HepG2 (cell line): ENCODE measurements around the gene HEY2. TPM values are rescaled to one million over a fixed set of nuclear protein-coding genes. Genes with fewer than 3 reads are reported as not detected.

Experiments
- ATAC-seq: fragments of 200-7000 bp; cut with Tn5 transposase; 3 replicates; pipeline ENCODE4 v1.9.1; 2020; ENCODE audit warnings: mild to moderate bottlenecking, moderate library complexity
- BruUV-seq: library from RNA; stranded (reverse); fragments of 400-500 nt; replicated peaks from 2 replicates; lab custom pipeline; 2021; lab: Mats Ljungman, UMichigan
- CTCF ChIA-PET: fragments of 300-600 bp; formaldehyde crosslinking; extraction: SDS; loops from one replicate; lab custom pipeline; 2021; ENCODE audit warnings: low total read pairs, inconsistent platforms, low intra/inter-chr PET ratio; lab: Yijun Ruan, JAX
- POLR2A ChIA-PET: fragments of 350-600 bp; sonication (Branson Sonifier 250); formaldehyde crosslinking; loops from one replicate; lab custom pipeline; 2020; ENCODE audit warnings: antibody characterized with exemption, inconsistent platforms; lab: Yijun Ruan, JAX
- DNase-seq: peaks from one replicate; pipeline ENCODE4 v3.0.0-alpha.2; 2015; ENCODE audit warnings: low spot score
- FAIRE-seq: peaks from 3 replicates; lab custom pipeline; 2011; peaks lifted over from hg19 to GRCh38; lab: Jason Lieb, UNC
- H2AFZ ChIP-seq: one replicate; pipeline ENCODE4 v1.6.1; 2011; ENCODE audit warnings: low read length, inconsistent platforms
- H3K27ac ChIP-seq: fragments of 300-600 bp; 3 replicates; pipeline ENCODE4 v1.8.0; 2011; ENCODE audit warnings: mixed run types, mild to moderate bottlenecking, mixed read lengths, low read length, inconsistent platforms; ENCODE audit not compliant: insufficient read depth; ENCODE audit errors: extremely low read length
- H3K27me3 ChIP-seq, 2 experiments: fragments of 200-600 bp in 1 of 2; 2 replicates in 1 of 2; 3 replicates in 1 of 2; pipeline versions ENCODE4 v1.6.0 to v1.8.0; 2011; ENCODE audit warnings: low read length in 2 of 2, mild to moderate bottlenecking in 2 of 2, moderate library complexity in 2 of 2, inconsistent platforms in 1 of 2; ENCODE audit not compliant: insufficient read depth in 2 of 2, control insufficient read depth in 1 of 2
- H3K36me3 ChIP-seq, 2 experiments: fragments of 200-600 bp in 1 of 2; replicated peaks in 1 of 2; 2 replicates in 1 of 2; 3 replicates in 1 of 2; pipeline versions ENCODE4 v1.5.1 to v1.8.0; 2011; ENCODE audit warnings: low read length in 2 of 2, inconsistent platforms in 1 of 2; ENCODE audit not compliant: insufficient read depth in 2 of 2, control insufficient read depth in 1 of 2
- H3K4me1 ChIP-seq: 2 replicates; pipeline ENCODE4 v1.5.1; 2012; ENCODE audit warnings: low read length, inconsistent platforms; ENCODE audit not compliant: insufficient read depth
- H3K4me2 ChIP-seq: 2 replicates; pipeline ENCODE4 v1.6.0; 2011; ENCODE audit warnings: low read depth, low read length, inconsistent platforms
- H3K4me3 ChIP-seq, 3 experiments: fragments of 200-600 bp in 1 of 3; sonication (generic), shearing (Covaris generic) in 1 of 3; replicated peaks in 1 of 3; 2 replicates each; pipeline ENCODE4 v1.5.1; 2011 to 2016; ENCODE audit warnings: low read length in 3 of 3, inconsistent platforms in 2 of 3, low read depth in 2 of 3, mild to moderate bottlenecking in 2 of 3, control low read depth in 1 of 3, mixed read lengths in 1 of 3; ENCODE audit not compliant: insufficient read depth in 1 of 3
- H3K79me2 ChIP-seq: one replicate; pipeline ENCODE4 v1.6.1; 2011; ENCODE audit warnings: low read length, inconsistent platforms; ENCODE audit not compliant: insufficient read depth
- H3K9ac ChIP-seq: 2 replicates; pipeline ENCODE4 v1.6.0; 2011; ENCODE audit warnings: mild to moderate bottlenecking, low read depth, low read length, inconsistent platforms; ENCODE audit not compliant: insufficient read depth
- H3K9me3 ChIP-seq: 2 replicates; pipeline ENCODE4 v1.5.1; 2012; ENCODE audit warnings: mild to moderate bottlenecking, low read length
- H4K20me1 ChIP-seq: 2 replicates; pipeline ENCODE4 v1.6.0; 2011; ENCODE audit warnings: inconsistent platforms, mild to moderate bottlenecking, low read length, moderate library complexity; ENCODE audit not compliant: insufficient read depth
- TMF1 ChIP-seq: sonication (generic); formaldehyde crosslinking; IDR thresholded peaks from 2 replicates; pipeline ENCODE4 v1.8.1; 2022; ENCODE audit warnings: low read depth, missing genetic modification reagents
- ZNF18 ChIP-seq: sonication (generic); formaldehyde crosslinking; IDR thresholded peaks from 2 replicates; pipeline ENCODE4 v1.8.0; 2022; ENCODE audit warnings: mild to moderate bottlenecking, missing genetic modification reagents; ENCODE audit not compliant: insufficient replicate concordance
- ZNF24 ChIP-seq: fragments of 450-650 bp; IDR thresholded peaks from 2 replicates; pipeline ENCODE4 v1.6.1; 2017; ENCODE audit warnings: antibody characterized with exemption, mild to moderate bottlenecking
- ZNF501 ChIP-seq: sonication (generic); formaldehyde crosslinking; IDR thresholded peaks from 2 replicates; pipeline ENCODE4 v1.5.1; 2020; ENCODE audit warnings: mild to moderate bottlenecking, moderate library complexity, missing genetic modification reagents
- ZNF547 ChIP-seq: sonication (generic); formaldehyde crosslinking; IDR thresholded peaks from 2 replicates; pipeline ENCODE4 v1.5.1; 2020; ENCODE audit warnings: mild to moderate bottlenecking, missing genetic modification reagents
- ZSCAN25 ChIP-seq: sonication (generic); formaldehyde crosslinking; IDR thresholded peaks from 2 replicates; pipeline ENCODE4 v1.8.0; 2022; ENCODE audit warnings: mild to moderate bottlenecking, missing genetic modification reagents
- WGBS: methylation state at CpG from one replicate; pipeline ENCODE4 v1.1.6; 2017; ENCODE audit warnings: low lambda C conversion rate; 5-methylcytosine and 5-hydroxymethylcytosine counted together
- in situ Hi-C: cut with HindIII; loops from 2 replicates; pipeline ENCODE4 v1.10.0; 2017; ENCODE audit warnings: low pct_unique_long_range_greater_than_20kb; ENCODE audit not compliant: extremely low pct_ligation_motif_present
- intact Hi-C: fragments of 100-400 bp; cut with micrococcal nuclease; formaldehyde crosslinking; loops from one replicate; pipeline ENCODE4 v1.10.0; 2022; ENCODE audit not compliant: unreplicated experiment
- polyA plus RNA-seq, 8 experiments: library from polyadenylated mRNA; depleted of rRNA in 3 of 8; stranded (reverse) in 7 of 8; unstranded in 1 of 8; fragments of >200 nt; fragmentation: Illumina TruSeq in 4 of 8; extraction: Trizol in 4 of 8; gene quantifications; 2 replicates each; pipeline versions ENCODE4 v1.2.1 to v1.2.3, GENCODE V29; 2011 to 2016; ENCODE audit warnings: low read depth in 4 of 8, missing spikeins in 1 of 8, mixed read lengths in 1 of 8; ENCODE audit not compliant: insufficient read depth in 1 of 8
- total RNA-seq, 5 experiments: library from RNA; depleted of rRNA; stranded (reverse); fragments of >200 nt; fragmentation: Illumina TruSeq; extraction: Trizol; gene quantifications; 2 replicates each; pipeline ENCODE4 v1.2.3, GENCODE V29; 2016; ENCODE audit warnings: low read depth in 1 of 5
- TF ChIP-seq, protein P1 (sequence below): sonication (generic); formaldehyde crosslinking; conservative IDR thresholded peaks from 2 replicates; pipeline ENCODE4 v1.8.0; 2022; ENCODE audit warnings: missing genetic modification reagents

The HEY2 gene
- total and polyA plus RNA-seq, 2 of the 13 experiments (the other 11 are each of a cell fraction or from before 2014, with no cell fraction given), result 0.04 TPM

GRCh38 chr6:125802383-125802782 lies 53.0 kb downstream of the HEY2 start:
- CTCF ChIA-PET, result no interaction called here
- WGBS, result 96% methylated on average over 2 of the region's 2 CpGs
- no peak overlapping the region for H3K27ac ChIP-seq

More at GRCh38 chr6:125802383-125802782, 53.0 kb downstream of the HEY2 start:
- DNase-seq (no peak), FAIRE-seq (no peak), ATAC-seq (no peak)
- no peak for TF ChIP-seq ZSCAN25
- TF ChIP-seq, protein P1, sequence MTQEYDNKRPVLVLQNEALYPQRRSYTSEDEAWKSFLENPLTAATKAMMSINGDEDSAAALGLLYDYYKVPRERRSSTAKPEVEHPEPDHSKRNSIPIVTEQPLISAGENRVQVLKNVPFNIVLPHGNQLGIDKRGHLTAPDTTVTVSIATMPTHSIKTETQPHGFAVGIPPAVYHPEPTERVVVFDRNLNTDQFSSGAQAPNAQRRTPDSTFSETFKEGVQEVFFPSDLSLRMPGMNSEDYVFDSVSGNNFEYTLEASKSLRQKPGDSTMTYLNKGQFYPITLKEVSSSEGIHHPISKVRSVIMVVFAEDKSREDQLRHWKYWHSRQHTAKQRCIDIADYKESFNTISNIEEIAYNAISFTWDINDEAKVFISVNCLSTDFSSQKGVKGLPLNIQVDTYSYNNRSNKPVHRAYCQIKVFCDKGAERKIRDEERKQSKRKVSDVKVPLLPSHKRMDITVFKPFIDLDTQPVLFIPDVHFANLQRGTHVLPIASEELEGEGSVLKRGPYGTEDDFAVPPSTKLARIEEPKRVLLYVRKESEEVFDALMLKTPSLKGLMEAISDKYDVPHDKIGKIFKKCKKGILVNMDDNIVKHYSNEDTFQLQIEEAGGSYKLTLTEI (CRISPR knock-in tag), result no peak
- no peak for TF ChIP-seq ZNF24
- no peak for TF ChIP-seq ZNF501 (CRISPR knock-in tag)
- TF ChIP-seq ZNF18 (CRISPR knock-in tag), result no peak
- no peak for TF ChIP-seq TMF1 (CRISPR knock-in tag)
- TF ChIP-seq ZNF547 (CRISPR knock-in tag), result no peak
- Histone ChIP-seq H2AFZ (no peak overlapping the region), H3K4me3 (no peak overlapping the region), H3K9ac (no peak overlapping the region), H3K27me3 (no peaks in the 10 kb centered on the region), H4K20me1 (no peaks in the 10 kb centered on the region), H3K9me3 (no peaks in the 10 kb centered on the region), H3K36me3 (peaks cover 2 to 4% of the 10 kb centered on the region in 2 experiments; a peak in 3 of 5 replicates), H3K4me2 (no peak overlapping the region), H3K4me1 (peaks cover 7% of the 10 kb centered on the region), H3K79me2 (peaks cover 4% of the 10 kb centered on the region)
- in situ Hi-C loops, result no loop called here
- BruUV-seq, result no TSS peak
- POLR2A ChIA-PET, result no interaction called here
- intact Hi-C loops, result no loop called here
